Stomach (tissue), 4 donors: ENCODE data around the gene AGPAT4.

Experiments used
- CTCF ChIP-seq, 7 experiments: fragments of 450-650 bp in 4 of 7; fragments of 200-600 bp in 3 of 7; sonication (generic) in 3 of 7; IDR thresholded peaks; one replicate each; pipeline ENCODE4 v1.5.1; 2016 to 2019; ENCODE audit warnings: antibody characterized with exemption in 7 of 7, control low read depth in 2 of 7, mild to moderate bottlenecking in 1 of 7
- POLR2A ChIP-seq, 4 donors: fragments of 450-650 bp; IDR thresholded peaks; one replicate each; pipeline ENCODE4 v1.6.1; 2016; ENCODE audit warnings: antibody characterized with exemption in 4 of 4, control low read depth in 2 of 4, mild to moderate bottlenecking in 1 of 4, moderate library complexity in 1 of 4
- POLR2AphosphoS5 ChIP-seq, 3 donors: sonication (generic); formaldehyde crosslinking; IDR thresholded peaks; one replicate each; pipeline ENCODE4 v1.6.1; 2016; ENCODE audit warnings: antibody characterized with exemption in 3 of 3

GRCh38 chr6:161254126-161254463 is 19.8 kb downstream of the AGPAT4 start:
- no peak for TF ChIP-seq CTCF (IDR thresholded peaks at IDR 0.05)
- no peak for TF ChIP-seq POLR2A (IDR thresholded peaks at IDR 0.05)
- TF ChIP-seq POLR2AphosphoS5 (IDR thresholded peaks at IDR 0.05) = no peak
